ENCODE results near the gene DUSP14. TPM values are rescaled to one million over a fixed set of nuclear protein-coding genes. Genes with fewer than 3 reads are reported as not detected.

The DUSP14 gene
- total and polyA plus RNA-seq, 9 donors = 6.3 to 17.1 (median 12.6) TPM

- DNase-seq = no peak
- TF ChIP-seq POLR2A (IDR thresholded peaks at IDR 0.05) (no peak), CTCF (IDR thresholded peaks at IDR 0.05) (no peak), EP300 (IDR thresholded peaks at IDR 0.05) (no peak)
- intact Hi-C loops (cut with DNase I) = no loop called here
- Histone ChIP-seq H3K4me1 (ENCODE audit: insufficient read depth) (no peaks in the 10 kb centered on the region), H3K4me3 (no peak overlapping the region), H3K27me3 (no peaks in the 10 kb centered on the region), H3K36me3 (no peaks in the 10 kb centered on the region), H3K27ac (no peak overlapping the region), H3K9me3 (no peaks in the 10 kb centered on the region)
- 83 to 98% (median 92%) methylated on average over 1 of the region's 1 CpG for WGBS, 3 donors
These were observed 13.8 kb upstream of the DUSP14 start for GRCh38 chr17:37475731-37476420.

DNA sequence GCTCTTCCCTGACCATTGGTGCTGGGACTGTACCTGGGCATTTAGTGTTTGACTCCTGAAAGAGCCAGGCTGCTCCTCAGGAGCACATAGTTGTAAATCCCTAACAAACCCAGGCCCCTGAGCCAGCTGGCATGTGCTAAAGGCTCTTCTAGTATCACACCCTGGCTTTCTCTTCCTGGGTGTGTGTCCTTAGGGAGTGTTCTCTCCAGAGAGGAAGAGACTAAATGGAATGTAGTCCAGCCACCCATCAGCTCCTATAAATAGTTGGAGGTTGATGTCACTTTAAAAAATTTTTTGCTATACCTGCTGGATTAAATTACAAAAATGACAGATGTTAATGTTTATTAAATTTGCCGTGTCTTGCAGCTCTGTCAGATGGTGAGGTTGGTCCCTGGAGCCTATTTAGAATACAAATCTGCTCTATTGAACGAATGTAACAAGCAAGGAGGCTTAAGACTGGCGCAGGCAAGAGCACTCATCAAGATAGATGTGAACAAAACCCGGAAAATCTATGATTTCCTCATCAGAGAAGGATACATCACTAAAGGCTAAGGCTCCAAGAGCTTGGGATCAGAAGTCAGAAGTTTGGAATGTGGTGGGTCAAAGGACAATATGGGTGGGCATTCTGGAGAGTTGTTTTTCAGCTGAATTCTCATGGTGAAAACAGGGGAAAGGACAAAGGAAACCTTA is 13.1 kb upstream of the DUSP14 start:
- Histone ChIP-seq H3K27me3 (no peaks in the 10 kb centered on the region), H3K4me3 (no peak overlapping the region), H3K27ac (no peak overlapping the region), H3K36me3 (no peaks in the 10 kb centered on the region), H3K4me1 (ENCODE audit: insufficient read depth) (no peaks in the 10 kb centered on the region), H3K9me3 (no peaks in the 10 kb centered on the region)
- TF ChIP-seq CTCF (IDR thresholded peaks at IDR 0.05) = no peak
- TF ChIP-seq POLR2A (IDR thresholded peaks at IDR 0.05) = no peak
- TF ChIP-seq EP300 (IDR thresholded peaks at IDR 0.05) = no peak
- DNase-seq = no peak
- WGBS, 3 donors = 65 to 72% (median 68%) methylated on average over 4 of the region's 4 CpGs
- intact Hi-C loops (cut with DNase I) = no loop called here

GRCh38 chr17:37478187-37478586 is 11.5 kb upstream of the DUSP14 start:
- TF ChIP-seq CTCF (IDR thresholded peaks at IDR 0.05) = no peak
- no peak for TF ChIP-seq POLR2A (IDR thresholded peaks at IDR 0.05)
- no peak for TF ChIP-seq EP300 (IDR thresholded peaks at IDR 0.05)
- no peak for DNase-seq
- intact Hi-C loops (cut with DNase I) = no loop called here
- Histone ChIP-seq H3K4me3 (no peak overlapping the region), H3K9me3 (no peaks in the 10 kb centered on the region), H3K27me3 (no peaks in the 10 kb centered on the region), H3K27ac (no peak overlapping the region), H3K4me1 (ENCODE audit: insufficient read depth) (peaks cover 3% of the 10 kb centered on the region), H3K36me3 (no peaks in the 10 kb centered on the region)
- WGBS, 3 donors = 76 to 82% (median 78%) methylated on average over 2 of the region's 2 CpGs

DNA sequence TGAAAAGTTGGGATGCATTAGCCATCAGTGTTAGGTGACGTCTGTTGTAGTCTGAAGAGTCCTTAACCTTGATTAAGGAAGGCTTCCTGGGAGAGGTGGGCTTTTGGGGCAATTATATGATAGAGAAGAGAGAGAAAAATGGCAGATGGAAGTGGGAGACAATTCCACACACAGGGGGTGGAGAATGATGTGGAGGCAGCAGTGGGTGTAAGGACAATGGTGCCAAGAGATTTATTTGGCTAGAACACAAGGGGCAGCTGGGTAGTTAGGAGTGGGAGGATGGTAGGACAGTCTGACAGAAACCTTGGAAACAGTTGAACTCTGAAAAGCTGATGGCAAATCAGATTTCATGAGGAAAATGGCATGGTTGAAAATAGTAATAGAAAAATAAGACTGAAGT is 10.7 kb upstream of the DUSP14 start:
- intact Hi-C loops (cut with DNase I) = no loop called here
- H3K27me3 ChIP-seq = no peaks in the 10 kb centered on the region
- no peaks in the 10 kb centered on the region for H3K36me3 ChIP-seq
- 87 to 97% (median 90%) methylated on average over 1 of the region's 1 CpG for WGBS, 3 donors
- H3K4me1 ChIP-seq (ENCODE audit: insufficient read depth) = peaks cover 5% of the 10 kb centered on the region
- DNase-seq = no peak
- TF ChIP-seq CTCF (IDR thresholded peaks at IDR 0.05) (no peak), EP300 (IDR thresholded peaks at IDR 0.05) (no peak), POLR2A (IDR thresholded peaks at IDR 0.05) (no peak)
- no peak overlapping the region for H3K4me3 ChIP-seq
- H3K9me3 ChIP-seq = no peaks in the 10 kb centered on the region
- H3K27ac ChIP-seq = no peak overlapping the region
